ENCODE data around the gene STXBP5.
"Not testable (repeated sequence)": the region's sequence is repeated elsewhere in the genome, so short reads cannot be mapped to it uniquely, and the experiment has no call there.

Gene STXBP5

DNA sequence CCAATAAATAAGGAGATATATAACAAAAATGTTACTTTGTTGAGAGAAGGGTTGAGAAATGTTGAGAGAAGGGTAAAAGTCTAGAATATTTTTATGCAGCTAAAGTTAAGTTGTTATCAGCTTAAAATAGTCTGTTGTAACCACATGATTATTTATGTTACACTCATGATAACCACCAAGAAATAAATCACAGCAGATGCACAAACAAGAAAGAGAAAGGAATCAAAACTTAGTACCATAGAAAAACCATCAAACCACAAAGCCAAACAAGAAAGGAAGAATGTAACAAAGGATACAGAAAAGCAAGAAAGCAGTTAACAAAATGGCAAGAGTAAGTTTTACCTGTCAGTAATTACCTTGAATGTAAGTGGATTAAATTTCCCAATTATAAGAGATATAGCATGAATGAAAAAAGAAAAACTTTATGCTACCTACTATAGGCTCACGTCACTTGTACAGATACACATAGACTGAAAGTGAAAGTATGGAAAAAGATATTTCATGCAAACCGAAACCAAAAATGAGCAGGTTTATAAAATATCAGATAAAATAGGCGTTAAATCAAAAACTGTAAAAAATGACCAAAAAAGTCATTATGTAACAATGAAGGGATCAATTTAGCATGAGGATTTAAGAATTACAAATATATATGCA lies 93.6 kb downstream of the STXBP5 start:
- DNase-seq (ENCODE audit: low read depth), result no peak

DNA sequence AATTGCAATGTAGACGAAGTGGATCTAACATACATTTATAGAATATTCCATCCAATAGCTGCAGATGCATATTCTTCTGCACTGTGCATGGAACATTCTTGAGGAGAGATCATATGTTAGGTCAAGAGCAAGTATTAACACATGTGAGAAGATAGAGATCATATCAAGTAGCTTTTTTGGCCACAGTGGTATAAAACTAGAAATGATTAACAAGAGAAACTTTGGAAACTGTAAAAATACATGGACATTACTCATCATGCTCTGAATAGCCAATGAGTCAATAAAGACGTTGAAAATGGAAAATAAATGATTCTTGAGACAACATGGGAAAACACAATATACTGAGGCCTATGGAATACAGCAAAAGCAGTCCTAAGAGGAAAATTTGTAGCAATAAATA lies 94.2 kb downstream of the STXBP5 start:
- DNase-seq (ENCODE audit: low read depth), result no peak

DNA sequence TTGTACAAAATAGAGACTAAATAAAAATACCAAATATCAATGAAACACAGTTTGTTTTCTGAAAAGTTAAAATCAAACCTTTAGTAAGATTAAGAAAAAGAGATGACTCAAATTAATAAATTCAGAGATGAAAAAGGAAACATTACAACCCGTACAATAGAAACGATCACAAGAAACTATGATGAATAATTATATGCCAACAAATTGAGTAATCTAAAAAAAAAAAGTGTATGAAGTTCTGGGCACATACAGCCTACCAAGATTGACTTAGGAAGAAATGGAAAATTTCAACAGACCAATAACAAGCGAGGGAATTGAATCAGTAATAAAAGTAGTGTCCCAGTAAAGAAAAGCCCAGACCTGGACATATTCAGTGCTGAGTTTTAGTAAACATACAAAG lies 94.8 kb downstream of the STXBP5 start:
- no peak for DNase-seq (ENCODE audit: low read depth)

DNA sequence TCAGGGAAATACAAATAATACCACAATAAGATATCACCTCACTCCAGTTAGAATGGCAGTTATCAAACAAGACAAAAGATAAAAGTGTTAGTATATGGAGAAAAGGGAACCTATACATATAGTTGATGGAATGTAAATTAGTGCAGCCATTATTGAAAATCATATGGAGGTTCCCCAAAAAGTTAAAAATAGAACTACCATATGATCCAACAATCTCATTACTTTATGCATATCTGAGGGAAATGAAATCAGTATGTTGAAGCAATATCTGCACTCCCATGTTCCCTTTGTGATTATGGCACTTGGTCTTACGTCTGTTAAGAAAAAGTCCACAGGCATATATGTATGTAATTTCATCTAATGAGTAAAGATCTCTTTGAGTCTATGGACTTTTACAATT lies 96.9 kb downstream of the STXBP5 start:
- no peak for DNase-seq (ENCODE audit: low read depth)

DNA sequence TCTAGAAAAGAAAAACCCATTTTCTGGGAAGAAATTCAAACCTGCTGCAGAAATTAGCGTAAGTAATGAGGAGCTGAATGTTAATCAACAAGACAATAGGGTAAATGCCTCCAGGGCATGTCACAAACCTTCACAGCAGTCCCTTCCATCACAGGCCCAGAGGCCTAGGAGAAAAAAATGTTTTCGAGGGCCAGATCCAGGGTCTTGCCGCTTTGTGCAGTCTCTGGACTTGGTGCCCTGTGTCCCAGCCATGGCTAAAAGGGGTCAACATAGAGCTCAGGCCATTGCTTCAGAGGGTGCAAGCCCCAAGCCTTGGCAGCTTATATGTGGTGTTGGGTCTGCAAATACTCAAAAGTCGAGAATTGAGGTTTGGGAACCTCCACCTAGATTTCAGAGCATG lies 99.8 kb downstream of the STXBP5 start:
- DNase-seq (ENCODE audit: low read depth), result no peak

DNA sequence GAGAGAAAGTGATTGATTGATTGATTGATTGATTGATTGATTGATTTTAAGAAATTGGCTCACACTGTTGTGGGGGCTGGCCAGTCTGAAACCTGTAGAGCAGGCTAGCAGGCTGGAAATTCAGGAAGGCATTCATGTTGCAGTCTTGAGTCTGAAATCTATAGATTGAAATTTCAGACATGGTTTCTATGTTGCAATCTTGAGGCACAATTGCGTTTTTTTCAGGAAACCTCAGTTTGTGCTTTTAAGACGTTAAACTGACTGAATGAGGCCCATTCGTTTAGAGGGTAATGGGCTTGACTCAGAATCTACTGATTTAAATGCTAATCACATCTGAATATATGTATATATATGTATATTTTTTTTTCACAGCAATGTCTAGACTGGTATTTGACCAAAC lies 106.3 kb downstream of the STXBP5 start:
- DNase-seq (ENCODE audit: low read depth), result no peak

DNA sequence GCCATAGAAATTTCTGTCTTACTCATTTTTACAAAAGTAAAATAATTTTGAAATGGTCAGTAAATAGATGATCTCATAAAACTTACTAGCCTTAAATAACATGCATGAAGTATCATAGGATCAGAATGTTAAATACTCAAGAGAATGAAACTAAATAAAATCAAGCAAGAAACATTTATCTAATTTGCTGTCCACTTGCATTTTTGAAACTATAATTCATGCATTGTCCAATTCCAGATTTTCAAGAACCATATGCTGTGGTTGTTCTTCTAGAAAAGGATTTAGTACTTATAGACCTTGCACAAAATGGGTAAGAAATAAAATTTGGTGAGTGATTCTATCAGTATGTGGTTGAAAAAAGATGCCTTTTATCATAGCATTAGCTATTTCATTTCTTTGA lies 107.0 kb downstream of the STXBP5 start:
- no peak for DNase-seq (ENCODE audit: low read depth)

DNA sequence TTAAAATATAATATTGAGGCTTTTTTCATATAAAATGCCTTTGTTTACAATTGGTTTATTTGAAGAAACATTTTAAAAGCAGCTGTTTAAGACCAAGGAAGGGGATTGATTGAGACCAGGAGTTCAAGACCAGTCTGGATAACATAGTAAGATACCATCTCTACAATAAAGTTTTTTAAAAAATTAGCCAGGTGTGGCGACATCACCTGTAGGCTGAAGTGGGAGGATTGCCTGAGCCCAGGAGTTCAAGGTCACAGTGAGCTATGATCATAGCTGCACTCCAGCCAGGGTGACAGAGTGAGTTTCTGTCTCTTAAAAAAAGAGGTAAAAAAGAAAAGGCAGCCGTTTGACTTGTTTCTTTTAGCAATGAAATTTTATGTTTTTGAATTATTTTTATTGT lies 117.0 kb downstream of the STXBP5 start:
- no peak for DNase-seq (ENCODE audit: low read depth)

DNA sequence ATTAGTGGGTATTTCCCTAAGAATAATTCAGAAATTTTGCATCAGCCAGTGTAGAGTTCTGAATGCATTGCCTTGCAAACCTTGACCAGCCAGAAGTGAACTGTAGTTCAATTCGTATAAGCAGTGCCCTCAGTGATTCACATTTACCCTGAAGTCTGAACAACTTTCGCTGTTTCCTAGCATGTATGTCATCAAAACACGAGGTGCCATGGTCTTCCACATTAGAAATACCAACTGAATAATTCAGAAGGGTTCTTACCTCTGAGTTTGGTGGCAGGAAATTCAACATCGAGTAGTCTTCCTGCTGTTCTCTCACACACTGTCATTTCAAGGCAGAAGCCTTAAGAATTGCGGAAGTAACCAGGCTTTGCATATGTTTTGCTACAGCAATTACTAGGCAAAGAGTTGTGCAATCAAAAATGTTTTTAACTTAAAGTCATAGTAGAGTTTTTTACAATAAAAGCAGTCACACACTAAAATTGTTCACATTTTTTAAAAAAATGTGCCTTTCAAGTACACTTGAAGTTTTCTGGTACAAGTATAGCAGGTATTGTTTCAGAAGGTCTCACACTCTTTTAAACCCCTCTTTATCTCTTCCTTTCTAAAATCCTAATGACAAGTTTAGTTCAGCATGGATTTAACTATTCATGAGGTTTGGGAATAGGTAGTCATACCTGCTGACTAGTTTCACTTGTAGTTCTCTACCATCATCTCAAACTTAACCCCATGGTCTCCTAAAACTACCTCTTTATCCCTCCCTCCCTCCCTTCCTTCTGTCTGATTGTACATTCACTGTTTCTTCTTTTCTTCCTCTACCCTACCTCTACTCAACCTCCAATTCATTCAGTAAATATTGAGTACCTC lies 118.3 kb downstream of the STXBP5 start:
- DNase-seq (ENCODE audit: low read depth), result no peak

DNA sequence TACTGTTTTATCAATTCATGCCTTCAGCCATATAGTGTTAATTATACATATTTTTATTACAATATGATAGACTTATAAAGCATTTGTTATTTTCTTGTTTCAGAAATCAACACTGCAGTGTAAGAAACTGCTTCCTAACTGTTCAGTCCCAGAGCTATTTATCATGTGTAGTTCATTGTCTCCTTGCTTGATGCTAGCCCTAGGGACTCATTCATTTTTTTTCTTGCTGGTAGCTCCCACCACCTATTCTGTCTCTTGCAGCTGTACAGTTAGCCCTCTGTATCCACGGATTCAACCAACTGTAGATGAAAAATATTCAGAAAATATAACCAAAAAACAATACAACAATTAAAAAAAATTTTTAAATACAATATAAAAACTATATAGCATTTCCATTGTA lies 121.3 kb downstream of the STXBP5 start:
- DNase-seq (ENCODE audit: low read depth), result no peak

DNA sequence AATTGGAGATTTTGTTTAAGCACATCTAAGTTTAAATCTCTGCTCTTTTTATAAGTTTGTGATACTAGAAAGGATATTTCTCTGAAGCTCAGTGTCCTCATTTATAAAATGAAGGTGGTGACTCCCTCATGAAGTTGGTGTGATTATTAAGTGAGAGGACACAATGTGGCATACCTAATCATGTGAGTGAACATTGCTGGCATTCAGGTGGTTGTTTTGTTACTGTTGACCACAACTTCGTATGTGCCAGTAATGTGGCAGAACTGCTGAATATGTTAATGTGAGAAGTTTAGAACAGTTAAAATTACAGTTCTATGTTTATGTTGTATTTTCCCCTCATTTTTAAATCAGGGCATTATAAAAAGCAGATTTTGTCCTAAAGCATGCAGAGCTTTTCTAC lies 127.2 kb downstream of the STXBP5 start:
- no peak for DNase-seq (ENCODE audit: low read depth)

DNA sequence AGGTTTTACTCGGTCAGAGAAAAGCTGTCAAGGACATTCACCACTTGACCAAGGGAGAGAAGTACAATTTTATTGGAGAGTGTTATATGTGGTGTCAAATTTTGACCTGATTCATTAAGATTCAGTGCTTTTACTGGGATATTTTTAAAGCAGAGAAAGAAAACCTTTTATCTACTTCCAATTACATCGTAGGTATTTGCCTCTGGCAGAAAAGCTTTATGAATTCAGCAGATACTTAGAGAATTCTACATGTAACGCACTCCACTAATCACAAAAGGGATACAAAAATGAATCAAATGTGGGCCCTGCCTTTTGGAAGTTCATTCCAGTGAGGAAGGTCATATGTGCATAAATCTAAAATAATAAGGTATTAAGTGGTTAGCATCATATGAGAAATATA lies 133.7 kb downstream of the STXBP5 start:
- DNase-seq (ENCODE audit: low read depth), result no peak

DNA sequence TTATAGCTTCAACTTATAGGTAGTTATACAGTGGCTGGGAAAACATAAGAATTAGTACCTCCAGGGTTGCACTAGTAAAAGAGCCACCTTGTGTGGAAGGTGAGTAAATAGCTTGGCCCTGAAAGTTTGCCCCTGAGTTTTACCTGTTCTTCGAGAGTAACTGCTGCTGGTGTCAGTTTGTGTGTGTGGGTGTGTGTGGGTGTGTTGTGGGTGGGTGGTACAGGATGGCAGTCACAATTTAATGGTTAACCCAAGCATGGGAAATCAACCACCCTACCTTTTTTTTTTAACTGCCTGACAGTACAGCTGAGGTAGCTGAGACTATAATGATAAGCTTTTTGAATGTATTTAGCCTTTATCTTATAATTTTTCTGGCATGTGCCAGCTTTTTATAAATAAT lies 137.3 kb downstream of the STXBP5 start:
- no peak for DNase-seq (ENCODE audit: low read depth)

DNA sequence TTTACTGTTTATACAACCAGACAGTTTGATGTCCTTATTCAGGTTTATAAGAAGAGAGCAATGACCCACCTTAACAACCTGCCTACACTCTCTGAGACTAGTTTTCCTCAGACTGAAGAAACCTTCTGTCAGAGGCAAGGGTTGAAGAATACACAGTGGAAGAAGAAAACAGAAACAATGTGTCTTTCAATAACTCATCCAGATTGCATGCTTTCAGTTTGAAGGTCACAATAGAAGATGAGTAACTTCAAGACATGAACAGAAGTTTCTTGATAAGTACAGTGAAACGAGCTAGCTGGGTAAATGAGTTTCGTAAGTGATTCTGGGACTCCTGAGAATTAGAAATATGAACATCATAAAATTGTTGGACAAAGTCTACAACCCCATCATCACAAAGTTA lies 141.7 kb downstream of the STXBP5 start:
- DNase-seq (ENCODE audit: low read depth), result no peak

DNA sequence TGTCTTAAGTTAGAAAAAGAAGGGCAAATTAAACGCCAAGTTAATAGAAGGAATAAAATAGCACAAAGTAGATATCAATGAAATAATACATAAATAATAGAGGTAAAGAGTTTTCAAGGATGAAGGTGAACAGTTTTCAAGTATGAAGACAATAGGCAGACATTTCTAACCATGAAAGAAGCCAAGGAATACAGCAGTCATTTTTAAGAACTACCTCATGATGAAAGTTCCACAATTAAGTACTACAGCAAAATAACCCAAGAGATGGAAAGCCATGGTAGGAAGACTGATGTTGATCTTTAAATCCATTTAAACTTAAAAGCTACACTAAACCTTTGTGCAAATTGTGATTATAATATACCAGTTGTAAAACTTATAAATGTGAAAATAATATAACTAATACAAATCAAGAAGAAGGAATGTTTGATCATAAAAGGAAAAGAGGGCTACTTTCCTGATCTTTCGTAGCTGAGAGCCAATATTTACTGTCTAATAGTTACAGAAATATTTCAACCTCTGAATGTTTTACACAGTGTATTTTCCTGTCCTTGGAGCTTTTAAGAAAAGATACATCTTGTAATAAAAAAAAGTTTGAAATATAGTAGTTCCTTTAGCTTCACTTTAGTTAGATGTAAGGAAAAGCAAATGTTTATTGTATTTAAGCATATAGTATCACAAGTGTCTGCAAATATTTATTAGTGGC lies 143.1 kb downstream of the STXBP5 start:
- DNase-seq (ENCODE audit: low read depth), result no peak

DNA sequence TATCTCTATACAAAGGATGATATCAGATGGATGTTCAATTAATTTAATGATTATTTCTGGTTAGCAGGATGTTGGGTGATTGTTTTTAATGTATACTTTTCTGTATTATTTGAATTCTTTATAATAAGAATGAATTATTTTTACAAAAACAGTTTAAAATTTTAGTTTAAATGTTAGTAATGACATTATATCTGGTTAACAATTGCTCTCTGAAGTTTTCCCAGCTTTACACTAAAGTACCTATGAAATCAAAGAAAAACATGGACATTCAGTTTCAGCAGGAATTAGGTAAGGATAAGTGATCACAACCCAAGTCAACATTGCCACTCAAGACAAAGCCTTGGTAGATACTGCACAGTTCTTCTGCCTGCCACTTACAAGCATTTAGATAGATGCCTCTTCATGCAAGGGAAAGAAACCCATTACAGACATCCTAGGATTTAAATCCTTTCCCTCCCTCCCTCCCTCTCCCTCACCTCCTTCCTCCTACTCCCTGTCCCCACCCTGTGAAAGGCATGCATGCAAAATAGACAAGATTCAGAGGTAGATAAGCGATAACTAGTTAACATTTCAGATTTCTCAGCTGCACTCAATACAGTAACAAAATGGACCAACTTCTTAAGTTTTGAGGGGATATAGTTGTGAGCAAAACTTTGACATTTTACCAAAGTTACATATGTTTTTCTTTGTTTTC lies 143.8 kb downstream of the STXBP5 start:
- DNase-seq (ENCODE audit: low read depth), result no peak

DNA sequence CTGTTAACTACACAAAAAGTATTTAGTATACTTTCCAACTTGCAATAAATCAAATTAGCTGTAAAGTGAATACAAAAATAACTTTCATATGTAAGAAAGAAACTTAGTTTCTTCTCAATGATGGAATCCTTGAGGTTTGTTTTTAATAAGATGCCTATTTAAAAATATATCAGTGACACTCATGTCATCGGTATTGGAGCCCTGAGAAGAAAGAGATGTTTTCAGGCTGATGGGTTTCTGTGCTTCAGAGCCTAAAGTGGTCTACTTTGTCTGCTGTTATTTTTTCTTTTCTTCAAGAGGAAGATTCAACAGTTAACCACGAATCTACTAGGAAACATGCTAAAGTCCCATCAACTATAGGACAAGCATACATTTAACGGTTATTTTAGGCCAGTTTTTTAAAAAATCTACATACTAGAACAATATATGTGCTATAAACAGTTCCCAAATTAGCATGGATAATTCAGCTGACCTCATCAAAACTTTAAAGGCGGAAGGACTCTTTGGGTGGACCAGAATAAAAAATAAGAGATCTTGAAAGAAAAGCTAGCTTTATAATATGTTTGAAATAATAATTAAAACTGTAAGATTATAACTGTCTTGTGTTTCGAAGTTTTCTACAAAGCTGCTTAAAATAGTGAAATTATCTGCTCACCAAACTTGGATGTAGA lies 157.2 kb downstream of the STXBP5 start:
- DNase-seq (ENCODE audit: low read depth), result no peak

DNA sequence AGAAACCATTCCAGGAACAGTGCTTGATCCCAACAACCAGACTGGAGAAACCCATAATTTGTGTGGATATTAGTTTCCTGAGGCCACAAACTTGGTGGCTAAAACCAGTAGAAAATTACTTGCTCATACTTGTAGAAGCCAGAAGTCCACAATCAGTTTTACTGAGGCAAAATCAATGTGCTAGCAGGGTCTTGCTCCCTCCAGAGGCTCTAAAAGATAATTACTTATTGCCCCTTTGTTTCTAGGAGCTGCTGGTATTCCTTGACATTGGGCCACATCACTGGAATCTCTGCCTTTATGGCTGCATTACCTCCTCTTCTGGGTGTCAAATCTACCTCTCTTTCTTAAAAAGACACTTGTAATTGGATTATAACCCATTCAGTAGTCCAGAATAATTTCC lies 162.1 kb downstream of the STXBP5 start:
- DNase-seq (ENCODE audit: low read depth), result no peak

DNA sequence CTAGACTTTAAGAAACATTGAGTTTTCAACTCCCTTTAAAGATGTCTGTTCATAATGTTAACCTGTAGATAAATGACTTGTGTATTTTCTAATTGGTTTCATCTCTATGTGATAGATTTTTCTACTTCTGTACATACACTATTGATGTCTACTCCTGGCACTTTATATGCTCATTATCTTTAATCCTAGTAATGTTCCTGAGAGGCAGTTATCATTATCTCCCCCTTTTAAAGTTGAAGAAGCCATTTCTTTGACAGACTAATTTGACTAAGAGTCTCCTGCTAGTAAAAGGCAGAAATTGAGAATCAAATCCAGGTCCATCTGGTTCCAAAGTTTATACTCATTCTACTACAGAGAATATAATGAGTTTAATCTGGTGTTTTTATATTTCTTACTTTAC lies 167.1 kb downstream of the STXBP5 start:
- no peak for DNase-seq (ENCODE audit: low read depth)

DNA sequence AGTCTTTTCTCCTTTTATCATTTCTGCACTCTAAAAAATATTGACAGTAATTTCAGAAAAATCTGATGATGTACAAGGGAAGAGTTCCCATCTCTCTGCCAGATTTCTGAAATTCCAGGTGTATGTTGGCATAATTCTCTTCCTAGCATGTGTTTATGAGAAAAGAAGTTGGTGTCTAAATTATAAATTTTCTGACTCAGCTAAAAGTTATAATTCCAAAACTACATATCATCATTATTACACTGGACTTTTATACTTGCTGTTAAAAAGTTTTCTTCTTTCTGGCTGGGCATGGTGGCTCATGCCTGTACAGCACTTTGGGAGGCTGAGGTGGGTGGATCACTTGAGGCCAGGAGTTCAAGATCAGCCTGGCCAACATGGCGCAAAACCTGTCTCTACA lies 168.6 kb downstream of the STXBP5 start:
- no peak for DNase-seq (ENCODE audit: low read depth)

DNA sequence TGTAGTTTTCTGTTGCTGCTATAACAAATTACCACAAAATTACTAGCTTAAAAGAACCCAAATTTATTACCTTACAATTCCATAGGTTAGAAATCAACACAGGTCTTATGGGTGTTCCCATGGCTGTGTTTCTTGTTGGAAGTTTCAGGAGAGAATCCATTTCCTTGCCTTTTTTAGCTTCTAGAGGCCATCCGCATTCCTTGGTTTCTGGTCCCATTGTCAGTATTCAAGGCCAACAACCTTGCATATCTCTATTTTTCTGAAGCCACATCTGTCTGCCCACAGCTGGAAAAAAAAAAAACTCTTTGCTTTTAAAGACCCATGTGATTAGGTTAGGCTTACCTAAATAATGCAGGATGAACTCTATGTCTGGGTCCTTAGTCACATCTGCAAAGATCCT lies 174.6 kb downstream of the STXBP5 start:
- DNase-seq (ENCODE audit: low read depth), result no peak

DNA sequence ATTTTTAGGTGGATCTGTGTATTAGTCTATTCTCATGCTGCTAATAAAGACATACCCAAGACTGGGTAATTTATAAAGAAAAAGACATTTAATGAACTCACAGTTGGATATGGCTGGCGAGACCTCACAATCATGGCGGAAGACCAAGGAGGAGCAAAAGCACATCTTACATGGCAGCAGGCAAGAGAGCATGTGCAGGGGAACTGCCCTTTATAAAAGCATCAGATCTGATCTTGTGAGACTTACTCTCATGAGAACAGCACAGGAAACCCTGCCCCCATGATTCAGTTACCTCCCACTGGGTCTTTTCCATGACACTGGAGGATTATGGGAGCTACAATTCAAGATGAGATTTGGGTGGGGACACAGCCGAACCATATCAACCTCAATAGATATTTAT lies 176.6 kb downstream of the STXBP5 start:
- not testable (repeated sequence) for DNase-seq (ENCODE audit: low read depth)
